Measurements from ENCODE around the gene NADSYN1. TPM values are rescaled to one million over a fixed set of nuclear protein-coding genes. Genes with fewer than 3 reads are reported as not detected.
"Not testable (repeated sequence)": the region's sequence is repeated elsewhere in the genome, so short reads cannot be mapped to it uniquely, and the experiment has no call there.

The NADSYN1 gene
- total RNA-seq, 2 experiments from 2014 or later, result 106 to 112 TPM

GRCh38 chr11:71539017-71539416 lies 86.0 kb downstream of the NADSYN1 start:
- ChIA-PET CTCF (no interaction called here), POLR2A (no interaction called here)
- H3K4me1 Mint-ChIP-seq (ENCODE audit: low read depth), result no peaks in the 10 kb centered on the region
- Histone ChIP-seq H3K27ac (ENCODE audit: low read depth in 1 of 2, low read length in 2 of 2) (no peak overlapping the region), H3K9me3 (ENCODE audit: control insufficient read depth in 1 of 2, insufficient read depth in 1 of 2, low read length in 2 of 2) (peaks cover 0 to 14% of the 10 kb centered on the region in 2 experiments), H3K4me1 (ENCODE audit: insufficient read depth, low read length) (no peaks in the 10 kb centered on the region), H3K4me3 (ENCODE audit: low read length) (no peak overlapping the region), H3K36me3 (ENCODE audit: insufficient read depth, low read length) (no peaks in the 10 kb centered on the region), H3K27me3 (ENCODE audit: control insufficient read depth in 1 of 2, insufficient read depth in 2 of 2, low read length in 2 of 2) (no peaks in the 10 kb centered on the region)
- H3K9me3 Mint-ChIP-seq, result peaks cover 8% of the 10 kb centered on the region
- no peak for DNase-seq
- peaks cover 5% of the 10 kb centered on the region for H3K27me3 Mint-ChIP-seq
- no peak overlapping the region for H3K4me3 Mint-ChIP-seq
- no peak for ATAC-seq (ENCODE audit: poor library complexity)
- no peak for TF ChIP-seq CTCF (IDR thresholded peaks at IDR 0.05)
- no peak overlapping the region for H3K27ac Mint-ChIP-seq
- H3K36me3 Mint-ChIP-seq (ENCODE audit: low read depth), result no peaks in the 10 kb centered on the region
- intact Hi-C loops (cut with DNase I, micrococcal nuclease), result no loop called here

- H3K27me3 ChIP-seq (ENCODE audit: control insufficient read depth in 1 of 2, insufficient read depth in 2 of 2, low read length in 2 of 2); H3K27ac Mint-ChIP-seq; H3K4me1 ChIP-seq (ENCODE audit: insufficient read depth, low read length); ATAC-seq (ENCODE audit: poor library complexity); H3K9me3 Mint-ChIP-seq; H3K36me3 Mint-ChIP-seq (ENCODE audit: low read depth); H3K4me1 Mint-ChIP-seq (ENCODE audit: low read depth); H3K27ac ChIP-seq (ENCODE audit: low read depth in 1 of 2, low read length in 2 of 2); H3K36me3 ChIP-seq (ENCODE audit: insufficient read depth, low read length); POLR2A ChIA-PET; CTCF ChIA-PET; H3K27me3 Mint-ChIP-seq; intact Hi-C loops (cut with DNase I, micrococcal nuclease); DNase-seq; H3K4me3 ChIP-seq (ENCODE audit: low read length); H3K4me3 Mint-ChIP-seq: not testable (repeated sequence)
- peaks cover 0 to 14% of the 10 kb centered on the region in 2 experiments for H3K9me3 ChIP-seq (ENCODE audit: control insufficient read depth in 1 of 2, insufficient read depth in 1 of 2, low read length in 2 of 2)
Measured at GRCh38 chr11:71539971-71540370, 87.0 kb downstream of the NADSYN1 start.

GRCh38 chr11:71540521-71541304 lies 87.7 kb downstream of the NADSYN1 start:
- H3K27me3 Mint-ChIP-seq; POLR2A ChIA-PET; H3K9me3 Mint-ChIP-seq; H3K27ac Mint-ChIP-seq; H3K27me3 ChIP-seq (ENCODE audit: control insufficient read depth in 1 of 2, insufficient read depth in 2 of 2, low read length in 2 of 2); H3K4me3 Mint-ChIP-seq; H3K4me3 ChIP-seq (ENCODE audit: low read length); ATAC-seq (ENCODE audit: poor library complexity); H3K36me3 Mint-ChIP-seq (ENCODE audit: low read depth); H3K27ac ChIP-seq (ENCODE audit: low read depth in 1 of 2, low read length in 2 of 2); CTCF ChIA-PET; H3K4me1 Mint-ChIP-seq (ENCODE audit: low read depth); H3K36me3 ChIP-seq (ENCODE audit: insufficient read depth, low read length); H3K4me1 ChIP-seq (ENCODE audit: insufficient read depth, low read length); intact Hi-C loops (cut with DNase I, micrococcal nuclease); DNase-seq: not testable (repeated sequence)
- peaks cover 0 to 14% of the 10 kb centered on the region in 2 experiments for H3K9me3 ChIP-seq (ENCODE audit: control insufficient read depth in 1 of 2, insufficient read depth in 1 of 2, low read length in 2 of 2)

GRCh38 chr11:71542382-71542781 lies 89.4 kb downstream of the NADSYN1 start:
- intact Hi-C loops (cut with DNase I, micrococcal nuclease), result no loop called here
- H3K4me1 ChIP-seq (ENCODE audit: insufficient read depth, low read length), result no peaks in the 10 kb centered on the region
- ChIA-PET POLR2A (no interaction called here), CTCF (no interaction called here)
- DNase-seq (no peak), ATAC-seq (ENCODE audit: poor library complexity) (no peak)
- TF ChIP-seq CTCF (IDR thresholded peaks at IDR 0.05), result no peak
- Mint-ChIP-seq H3K27ac (no peak overlapping the region), H3K4me1 (ENCODE audit: low read depth) (no peaks in the 10 kb centered on the region), H3K27me3 (peaks cover 19% of the 10 kb centered on the region), H3K36me3 (ENCODE audit: low read depth) (no peaks in the 10 kb centered on the region), H3K4me3 (no peak overlapping the region), H3K9me3 (peaks cover 8% of the 10 kb centered on the region)
- no peak overlapping the region for H3K27ac ChIP-seq (ENCODE audit: low read depth in 1 of 2, low read length in 2 of 2)
- peaks cover 0 to 25% of the 10 kb centered on the region in 2 experiments for H3K9me3 ChIP-seq (ENCODE audit: control insufficient read depth in 1 of 2, insufficient read depth in 1 of 2, low read length in 2 of 2)
- H3K4me3 ChIP-seq (ENCODE audit: low read length), result no peak overlapping the region
- peaks cover 0 to 1% of the 10 kb centered on the region in 2 experiments for H3K27me3 ChIP-seq (ENCODE audit: control insufficient read depth in 1 of 2, insufficient read depth in 2 of 2, low read length in 2 of 2)
- no peaks in the 10 kb centered on the region for H3K36me3 ChIP-seq (ENCODE audit: insufficient read depth, low read length)

Measured in CD4-positive, alpha-beta T cell (primary cell).